Right cardiac atrium (tissue), 5 donors: Measurements from ENCODE around the gene ACCS. TPM values are rescaled to one million over a fixed set of nuclear protein-coding genes. Genes with fewer than 3 reads are reported as not detected.

Source experiments
- ATAC-seq, 2 donors: fragments of 200-7000 bp; cut with Tn5 transposase; one replicate each; pipeline versions ENCODE4 v1.8.0 to v1.9.1; 2020; ENCODE audit warnings: moderate library complexity in 2 of 2, mild to moderate bottlenecking in 1 of 2
- DNase-seq, 3 donors: peaks; one replicate each; pipeline ENCODE4 v3.0.0-alpha.2; 2020
- H3K27ac ChIP-seq: one replicate; pipeline ENCODE4 v1.5.1; 2013; ENCODE audit warnings: mild to moderate bottlenecking, low read length, control low read depth, moderate library complexity
- H3K27me3 ChIP-seq: one replicate; pipeline ENCODE4 v1.6.1; 2013; ENCODE audit not compliant: control insufficient read depth, insufficient read depth
- H3K4me1 ChIP-seq: one replicate; pipeline ENCODE4 v1.6.1; 2013; ENCODE audit warnings: low read length; ENCODE audit not compliant: control insufficient read depth, insufficient read depth
- H3K4me3 ChIP-seq: one replicate; pipeline ENCODE4 v1.5.1; 2013; ENCODE audit warnings: low read length, control low read depth
- H3K9me3 ChIP-seq: one replicate; pipeline ENCODE4 v1.6.1; 2013; ENCODE audit warnings: low read length; ENCODE audit not compliant: control insufficient read depth
- WGBS: extraction: QIAGEN DNeasy Blood & Tissue Kit; methylation state at CpG from one replicate; pipeline ENCODE4 v1.1.7; 2013; 5-methylcytosine and 5-hydroxymethylcytosine counted together
- intact Hi-C, 4 donors: fragments of 100-400 bp; cut with DNase I; formaldehyde crosslinking; loops; one replicate each; pipeline versions ENCODE4 v1.11.0 to v1.14.0; 2022 to 2023
- polyA plus RNA-seq: library from polyadenylated mRNA; stranded (reverse); fragments of 200-250 nt; gene quantifications from one replicate; pipeline ENCODE4 v1.2.3, GENCODE V29; 2013
- total RNA-seq, 4 donors: library from RNA; stranded (reverse); fragmentation: NEBNext Ultra II Directional; extraction: Animal tissue kit (Norgen Biotek cat#: 25700); gene quantifications; one replicate each; pipeline ENCODE4 v1.2.1, GENCODE V29; 2021
- donor health status: healthy with polysubstance abuse.
- donor health status: DM: no; HTN: yes; CAD: no.
- donor health status: DM: no; HTN: no; CAD: no.
- donor health status: DM: no; HTN: yes; CAD: no; lungs with severe emphysema.
- donor health status: DM: yes; HTN: yes; CAD: no.

ACCS gene
- total and polyA plus RNA-seq, 5 donors, result 11.4 to 19.3 (median 15.9) TPM

- intact Hi-C loops, result no loop called here
- H3K4me1 ChIP-seq, result peaks cover 7% of the 10 kb centered on the region
- H3K27me3 ChIP-seq, result no peaks in the 10 kb centered on the region
- no peak overlapping the region for H3K27ac ChIP-seq
- H3K4me3 ChIP-seq, result no peak overlapping the region
- DNase-seq (no peak), ATAC-seq (no peak)
- H3K9me3 ChIP-seq, result no peaks in the 10 kb centered on the region
- WGBS, result 87% methylated on average over 3 of the region's 3 CpGs
These were observed 5.1 kb downstream of the ACCS start for GRCh38 chr11:44071157-44071556.

- Histone ChIP-seq H3K27me3 (no peaks in the 10 kb centered on the region), H3K9me3 (no peaks in the 10 kb centered on the region), H3K4me1 (peaks cover 2% of the 10 kb centered on the region), H3K27ac (no peak overlapping the region), H3K4me3 (no peak overlapping the region)
- 93% methylated on average over 8 of the region's 8 CpGs for WGBS
- ATAC-seq, result peak in 1 of 2 donors; percentile 23
- intact Hi-C loops, result no loop called here
- no peak for DNase-seq
These were observed 6.9 kb downstream of the ACCS start for GRCh38 chr11:44072757-44073658.

- intact Hi-C loops, result no loop called here
- Histone ChIP-seq H3K4me3 (no peak overlapping the region), H3K27ac (no peak overlapping the region), H3K27me3 (no peaks in the 10 kb centered on the region), H3K4me1 (no peaks in the 10 kb centered on the region), H3K9me3 (no peaks in the 10 kb centered on the region)
- 97% methylated on average over 5 of the region's 5 CpGs for WGBS
- DNase-seq, result no peak
- ATAC-seq, result no peak
These were observed 12.7 kb downstream of the ACCS start for GRCh38 chr11:44078794-44079193.

- no peaks in the 10 kb centered on the region for H3K27me3 ChIP-seq
- DNase-seq (no peak), ATAC-seq (no peak)
- H3K27ac ChIP-seq, result no peak overlapping the region
- no peaks in the 10 kb centered on the region for H3K9me3 ChIP-seq
- H3K4me3 ChIP-seq, result no peak overlapping the region
- H3K4me1 ChIP-seq, result no peaks in the 10 kb centered on the region
- WGBS, result 92% methylated on average over 6 of the region's 6 CpGs
- intact Hi-C loops, result no loop called here
These were observed 13.3 kb downstream of the ACCS start for GRCh38 chr11:44079376-44079775.

- no peaks in the 10 kb centered on the region for H3K27me3 ChIP-seq
- no peaks in the 10 kb centered on the region for H3K4me1 ChIP-seq
- H3K27ac ChIP-seq, result no peak overlapping the region
- intact Hi-C loops, result no loop called here
- no peak overlapping the region for H3K4me3 ChIP-seq
- DNase-seq (no peak), ATAC-seq (peak in 1 of 2 donors; percentile 22)
- no peaks in the 10 kb centered on the region for H3K9me3 ChIP-seq
- 93% methylated on average over 9 of the region's 9 CpGs for WGBS
These were observed 14.9 kb downstream of the ACCS start for GRCh38 chr11:44080951-44081350.

GRCh38 chr11:44082645-44083044 lies 16.6 kb downstream of the ACCS start:
- Histone ChIP-seq H3K27ac (no peak overlapping the region), H3K27me3 (no peaks in the 10 kb centered on the region), H3K4me1 (no peaks in the 10 kb centered on the region), H3K4me3 (no peak overlapping the region), H3K9me3 (no peaks in the 10 kb centered on the region)
- WGBS, result 92% methylated on average over 4 of the region's 4 CpGs
- DNase-seq (no peak), ATAC-seq (no peak)
- intact Hi-C loops, result no loop called here

GRCh38 chr11:44083433-44083832 lies 17.4 kb downstream of the ACCS start:
- DNase-seq (no peak), ATAC-seq (no peak)
- Histone ChIP-seq H3K27me3 (no peaks in the 10 kb centered on the region), H3K4me1 (no peaks in the 10 kb centered on the region), H3K9me3 (no peaks in the 10 kb centered on the region), H3K27ac (no peak overlapping the region), H3K4me3 (no peak overlapping the region)
- intact Hi-C loops, result no loop called here
- 92% methylated on average over 10 of the region's 10 CpGs for WGBS

- DNase-seq (no peak), ATAC-seq (peak in 1 of 2 donors; percentile 11)
- H3K27me3 ChIP-seq, result no peaks in the 10 kb centered on the region
- H3K9me3 ChIP-seq, result no peaks in the 10 kb centered on the region
- 70% methylated on average over 5 of the region's 5 CpGs for WGBS
- no peak overlapping the region for H3K27ac ChIP-seq
- intact Hi-C loops, result no loop called here
- no peaks in the 10 kb centered on the region for H3K4me1 ChIP-seq
- no peak overlapping the region for H3K4me3 ChIP-seq
These were observed 17.8 kb downstream of the ACCS start for GRCh38 chr11:44083906-44084305.

GRCh38 chr11:44085330-44085729 lies 19.3 kb downstream of the ACCS start:
- ATAC-seq, result no peak

GRCh38 chr11:44088377-44088776 lies 22.3 kb downstream of the ACCS start:
- intact Hi-C loops, result no loop called here
- DNase-seq, result no peak
- WGBS, result 90% methylated on average over 4 of the region's 4 CpGs
- Histone ChIP-seq H3K9me3 (no peaks in the 10 kb centered on the region), H3K4me3 (no peak overlapping the region), H3K27ac (no peak overlapping the region), H3K4me1 (no peaks in the 10 kb centered on the region), H3K27me3 (no peaks in the 10 kb centered on the region)
- no peak for ATAC-seq

More at GRCh38 chr11:44085330-44085729, 19.3 kb downstream of the ACCS start:
- Histone ChIP-seq H3K27ac (no peak overlapping the region), H3K9me3 (no peaks in the 10 kb centered on the region), H3K4me1 (no peaks in the 10 kb centered on the region), H3K4me3 (no peak overlapping the region), H3K27me3 (no peaks in the 10 kb centered on the region)
- no peak for DNase-seq
- intact Hi-C loops, result no loop called here
- WGBS, result 99% methylated on average over 1 of the region's 1 CpG

GRCh38 chr11:44088871-44089270 lies 22.8 kb downstream of the ACCS start:
- Histone ChIP-seq H3K4me3 (no peak overlapping the region), H3K9me3 (no peaks in the 10 kb centered on the region), H3K4me1 (no peaks in the 10 kb centered on the region), H3K27me3 (no peaks in the 10 kb centered on the region), H3K27ac (no peak overlapping the region)
- intact Hi-C loops, result no loop called here
- DNase-seq (no peak), ATAC-seq (no peak)
- 84% methylated on average over 4 of the region's 4 CpGs for WGBS
